ENCODE data around the gene UBN2.

The UBN2 gene

DNA sequence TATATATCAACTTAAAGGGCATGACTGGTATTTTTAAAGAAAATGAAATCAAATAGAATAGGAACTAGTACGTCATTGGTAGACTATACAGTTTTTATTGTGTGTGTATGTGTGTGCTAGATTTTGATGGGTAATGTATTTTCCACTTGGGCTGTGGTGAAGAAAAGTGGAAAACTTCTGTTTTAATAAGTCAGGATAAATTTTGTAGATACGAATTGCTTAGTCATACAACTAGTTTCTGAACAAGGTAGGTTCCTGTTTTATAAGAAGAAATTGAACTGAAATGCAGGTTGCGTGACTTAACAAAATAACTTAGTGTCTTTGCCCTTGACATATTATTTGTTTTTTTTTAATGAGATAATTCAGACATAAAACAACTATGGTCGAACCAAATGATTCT lies 24.3 kb downstream of the UBN2 start:
- in situ Hi-C loops (cut with MboI; ENCODE audit: low pct_unique_long_range_greater_than_20kb, low sequenced_read_pairs, unreplicated experiment) = no loop called here
- TF ChIP-seq, protein P1, sequence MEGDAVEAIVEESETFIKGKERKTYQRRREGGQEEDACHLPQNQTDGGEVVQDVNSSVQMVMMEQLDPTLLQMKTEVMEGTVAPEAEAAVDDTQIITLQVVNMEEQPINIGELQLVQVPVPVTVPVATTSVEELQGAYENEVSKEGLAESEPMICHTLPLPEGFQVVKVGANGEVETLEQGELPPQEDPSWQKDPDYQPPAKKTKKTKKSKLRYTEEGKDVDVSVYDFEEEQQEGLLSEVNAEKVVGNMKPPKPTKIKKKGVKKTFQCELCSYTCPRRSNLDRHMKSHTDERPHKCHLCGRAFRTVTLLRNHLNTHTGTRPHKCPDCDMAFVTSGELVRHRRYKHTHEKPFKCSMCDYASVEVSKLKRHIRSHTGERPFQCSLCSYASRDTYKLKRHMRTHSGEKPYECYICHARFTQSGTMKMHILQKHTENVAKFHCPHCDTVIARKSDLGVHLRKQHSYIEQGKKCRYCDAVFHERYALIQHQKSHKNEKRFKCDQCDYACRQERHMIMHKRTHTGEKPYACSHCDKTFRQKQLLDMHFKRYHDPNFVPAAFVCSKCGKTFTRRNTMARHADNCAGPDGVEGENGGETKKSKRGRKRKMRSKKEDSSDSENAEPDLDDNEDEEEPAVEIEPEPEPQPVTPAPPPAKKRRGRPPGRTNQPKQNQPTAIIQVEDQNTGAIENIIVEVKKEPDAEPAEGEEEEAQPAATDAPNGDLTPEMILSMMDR (IDR thresholded peaks at IDR 0.05; ENCODE audit: extremely low read depth, insufficient read depth, missing control alignments) = no peak
- DNase-seq (ENCODE audit: low spot score) = no peak

DNA sequence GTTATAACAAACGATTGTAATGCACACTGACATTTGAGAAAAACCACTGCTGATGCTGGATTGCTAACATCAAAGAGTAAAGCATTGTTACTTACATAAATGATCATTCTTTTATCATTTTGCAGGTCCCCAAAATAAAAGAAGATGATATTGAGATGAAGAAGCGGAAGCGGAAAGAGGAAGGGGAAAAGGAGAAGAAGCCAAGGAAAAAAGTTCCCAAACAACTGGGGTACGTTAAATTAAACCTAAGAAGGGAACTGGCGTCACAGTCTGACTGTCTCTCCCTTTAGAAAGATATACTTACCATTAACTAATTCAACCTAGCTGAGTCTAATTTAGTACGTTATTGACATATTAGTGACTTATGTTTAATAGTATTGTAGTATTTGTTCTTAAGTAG lies 28.1 kb downstream of the UBN2 start:
- in situ Hi-C loops (cut with MboI; ENCODE audit: low pct_unique_long_range_greater_than_20kb, low sequenced_read_pairs, unreplicated experiment) = no loop called here
- DNase-seq (ENCODE audit: low spot score) = no peak
- TF ChIP-seq, protein P1 (IDR thresholded peaks at IDR 0.05; ENCODE audit: extremely low read depth, insufficient read depth, missing control alignments) = no peak

DNA sequence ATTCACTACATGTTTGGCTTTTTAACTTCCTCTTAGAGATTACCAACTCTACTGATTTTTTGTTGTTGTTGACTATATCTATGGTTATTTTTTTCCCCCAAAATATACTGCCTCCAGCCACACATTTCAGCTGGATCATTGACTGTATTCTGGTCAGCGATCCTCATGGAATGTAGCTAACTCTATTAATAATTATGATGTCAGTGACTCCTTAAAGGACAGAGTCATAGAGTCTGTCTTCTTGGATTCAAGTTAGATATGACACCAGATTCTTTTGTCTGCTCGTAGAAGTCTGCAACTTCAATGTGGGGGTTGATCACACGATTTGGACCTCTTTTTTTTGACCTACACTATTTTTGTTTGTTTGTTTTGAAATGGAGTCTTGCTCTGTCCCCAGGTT lies 33.2 kb downstream of the UBN2 start:
- DNase-seq (ENCODE audit: low spot score) = no peak
- TF ChIP-seq, protein P1 (IDR thresholded peaks at IDR 0.05; ENCODE audit: extremely low read depth, insufficient read depth, missing control alignments) = no peak
- in situ Hi-C loops (cut with MboI; ENCODE audit: low pct_unique_long_range_greater_than_20kb, low sequenced_read_pairs, unreplicated experiment) = no loop called here

DNA sequence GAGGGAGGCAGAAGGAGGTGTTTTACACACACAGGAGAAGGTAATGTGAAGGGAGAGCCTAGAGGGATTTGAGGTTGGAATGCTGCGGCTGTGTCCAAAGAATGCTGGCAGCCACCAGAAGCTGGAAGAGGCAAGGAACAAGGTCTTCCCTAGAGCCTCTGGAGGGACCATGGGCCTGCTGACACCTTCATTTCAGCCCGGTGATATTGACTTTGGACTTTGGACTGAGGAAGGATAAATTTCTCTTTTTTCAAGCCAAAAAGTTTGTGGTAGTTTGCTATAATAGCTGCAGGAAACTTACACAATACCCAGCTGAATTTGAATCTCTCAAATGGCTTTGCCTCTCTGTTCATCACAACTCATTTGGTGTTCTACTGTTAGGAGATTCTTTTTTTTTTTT lies 34.6 kb downstream of the UBN2 start:
- in situ Hi-C loops (cut with MboI; ENCODE audit: low pct_unique_long_range_greater_than_20kb, low sequenced_read_pairs, unreplicated experiment) = no loop called here
- no peak for DNase-seq (ENCODE audit: low spot score)
- TF ChIP-seq, protein P1 (IDR thresholded peaks at IDR 0.05; ENCODE audit: extremely low read depth, insufficient read depth, missing control alignments) = no peak

DNA sequence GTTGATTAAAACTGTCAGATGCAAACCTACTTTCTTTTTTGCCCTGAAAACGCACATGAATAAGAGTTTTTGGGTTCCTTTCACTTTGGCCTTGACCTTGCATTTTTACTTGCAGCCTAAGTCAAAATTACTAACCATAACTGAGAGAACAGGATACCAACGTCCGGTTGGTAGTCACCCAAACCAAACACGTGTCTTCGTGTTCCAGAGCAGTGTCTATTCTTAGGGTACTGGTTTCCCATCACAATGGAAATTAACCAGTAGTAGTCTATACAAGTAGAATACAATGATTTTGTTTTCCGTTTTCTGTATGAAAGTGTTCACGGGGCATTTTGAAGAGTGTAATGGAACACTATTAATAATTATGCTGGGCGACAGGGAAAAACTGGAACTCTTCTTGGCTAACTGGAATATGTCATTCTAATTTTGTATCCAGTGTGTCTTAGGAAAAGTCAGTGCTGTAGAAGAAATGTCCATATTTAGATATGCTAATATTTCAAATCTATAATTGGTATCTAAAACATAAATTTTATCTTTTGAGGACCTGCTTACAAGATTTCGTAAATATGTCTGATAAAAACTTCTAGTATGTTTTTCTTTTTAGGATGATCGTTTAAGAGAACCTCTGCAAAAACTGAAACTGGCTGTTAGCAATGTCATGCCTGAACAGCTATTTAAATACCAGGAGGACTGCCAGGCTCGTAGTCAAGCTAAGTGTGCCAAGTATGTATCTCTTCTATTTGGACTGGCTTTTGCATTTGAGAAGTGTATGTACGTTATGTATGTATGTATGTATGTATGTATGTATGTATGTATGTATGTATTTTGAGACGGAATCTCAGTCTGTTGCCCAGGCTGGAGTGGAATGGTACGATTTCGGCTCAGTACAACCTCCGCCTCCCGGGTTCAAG lies 40.9 kb downstream of the UBN2 start:
- no peak for DNase-seq (ENCODE audit: low spot score)
- in situ Hi-C loops (cut with MboI; ENCODE audit: low pct_unique_long_range_greater_than_20kb, low sequenced_read_pairs, unreplicated experiment) = no loop called here
- TF ChIP-seq, protein P1 (IDR thresholded peaks at IDR 0.05; ENCODE audit: extremely low read depth, insufficient read depth, missing control alignments) = no peak

DNA sequence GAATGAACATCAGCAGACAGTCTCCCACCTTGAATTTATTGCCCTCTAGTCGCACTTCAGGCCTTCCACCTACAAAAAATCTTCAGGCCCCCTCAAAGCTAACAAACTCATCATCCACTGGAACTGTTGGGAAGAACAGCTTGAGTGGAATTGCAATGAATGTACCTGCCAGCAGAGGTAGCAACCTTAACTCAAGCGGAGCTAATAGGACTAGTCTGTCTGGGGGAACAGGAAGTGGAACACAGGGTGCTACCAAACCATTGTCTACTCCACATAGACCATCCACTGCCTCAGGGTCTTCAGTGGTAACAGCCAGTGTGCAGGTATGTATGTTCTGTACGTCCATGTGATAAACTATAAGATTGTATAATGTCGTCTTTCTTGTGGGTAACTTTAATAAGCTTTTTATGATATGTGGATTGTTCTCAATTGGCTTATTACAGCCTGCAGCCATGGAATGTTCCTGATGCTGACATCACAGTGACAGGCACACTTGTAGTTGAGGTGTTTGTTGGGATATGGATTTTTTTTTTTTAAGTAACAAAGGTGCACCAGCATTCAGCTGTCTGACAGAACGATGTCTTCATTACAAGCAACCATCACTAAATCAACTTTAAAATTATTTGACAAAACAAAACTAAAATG lies 53.3 kb downstream of the UBN2 start:
- TF ChIP-seq, protein P1 (IDR thresholded peaks at IDR 0.05; ENCODE audit: extremely low read depth, insufficient read depth, missing control alignments) = no peak
- in situ Hi-C loops (cut with MboI; ENCODE audit: low pct_unique_long_range_greater_than_20kb, low sequenced_read_pairs, unreplicated experiment) = no loop called here
- no peak for DNase-seq (ENCODE audit: low spot score)
